ENCODE results near the gene IFI27.

IFI27 gene

DNA sequence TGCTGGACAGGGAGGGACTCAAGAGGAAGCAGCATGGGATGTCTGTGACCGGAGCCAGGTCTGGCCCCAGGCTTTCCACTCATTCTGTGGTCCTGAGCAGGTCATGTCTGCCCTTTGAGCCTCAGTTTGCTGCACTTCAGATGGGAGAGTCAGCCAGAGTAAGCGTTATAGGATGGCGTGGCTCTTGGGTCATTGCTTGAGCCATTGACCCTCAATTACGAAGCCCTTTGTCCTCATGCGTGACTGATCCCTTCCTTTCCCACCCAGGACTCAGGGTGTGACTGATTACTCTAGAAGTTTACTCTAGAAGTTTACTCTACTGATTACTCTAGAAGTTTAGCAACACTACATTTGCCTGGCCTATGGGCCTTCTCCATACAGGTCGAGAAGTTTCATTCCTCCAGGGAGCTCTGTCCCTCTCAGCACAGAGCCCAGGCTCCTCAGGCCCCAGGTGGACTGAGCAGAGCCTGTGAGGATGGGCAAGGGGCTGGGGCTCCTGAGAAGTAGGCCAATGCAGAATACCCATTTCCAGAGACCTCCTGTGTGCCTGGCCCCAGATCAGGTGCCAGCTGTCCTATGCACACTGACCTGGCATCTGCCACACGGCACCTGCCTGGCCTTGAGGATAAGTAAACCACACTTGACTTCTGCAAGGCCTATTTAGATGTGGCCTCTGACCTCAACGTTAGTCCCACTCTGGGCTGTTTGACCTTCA lies 7.6 kb upstream of the IFI27 start:
- DNase-seq (ENCODE audit: low read depth in 1 of 2, low spot score in 1 of 2) = no peak

- no peak for DNase-seq (ENCODE audit: low read depth in 1 of 2, low spot score in 1 of 2)
Measured at GRCh38 chr14:94103554-94104150, 6.9 kb upstream of the IFI27 start.

GRCh38 chr14:94104731-94105130 lies 5.8 kb upstream of the IFI27 start:
- no peak for DNase-seq (ENCODE audit: low read depth in 1 of 2, low spot score in 1 of 2)

- DNase-seq (ENCODE audit: low read depth in 1 of 2, low spot score in 1 of 2) = no peak
Measured at GRCh38 chr14:94109915-94110250, 653 bp upstream of the IFI27 start.

GRCh38 chr14:94111276-94112095 lies 950 bp downstream of the IFI27 start:
- DNase-seq (ENCODE audit: low read depth in 1 of 2, low spot score in 1 of 2) = no peak

DNA sequence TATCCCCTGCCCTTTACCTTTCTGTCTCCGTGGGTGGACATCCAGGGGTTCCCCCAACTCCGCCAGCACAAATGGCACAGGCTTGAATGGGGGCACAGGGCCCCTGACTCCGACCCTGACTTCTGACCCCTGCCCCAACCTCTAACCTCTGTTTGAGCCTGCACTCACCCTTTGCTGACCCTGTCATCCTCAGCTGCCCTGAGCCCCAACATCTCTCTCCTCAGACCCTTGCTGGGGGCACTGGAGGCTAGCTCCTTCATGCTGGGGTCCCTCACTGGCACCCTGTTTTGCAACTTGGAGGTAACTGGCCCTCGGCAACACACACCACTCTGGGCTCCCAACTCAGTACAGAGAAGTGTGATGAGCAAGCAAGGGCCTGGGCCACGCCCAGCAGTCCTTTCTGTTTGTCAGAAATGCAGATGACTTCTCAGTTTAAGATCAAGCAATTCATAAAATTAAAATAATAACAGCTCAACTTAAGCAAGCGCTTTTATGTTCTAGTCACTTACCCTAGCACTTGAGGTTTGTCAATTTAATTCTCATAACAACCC lies 2.1 kb downstream of the IFI27 start:
- no peak for DNase-seq (ENCODE audit: low read depth in 1 of 2, low spot score in 1 of 2)

DNA sequence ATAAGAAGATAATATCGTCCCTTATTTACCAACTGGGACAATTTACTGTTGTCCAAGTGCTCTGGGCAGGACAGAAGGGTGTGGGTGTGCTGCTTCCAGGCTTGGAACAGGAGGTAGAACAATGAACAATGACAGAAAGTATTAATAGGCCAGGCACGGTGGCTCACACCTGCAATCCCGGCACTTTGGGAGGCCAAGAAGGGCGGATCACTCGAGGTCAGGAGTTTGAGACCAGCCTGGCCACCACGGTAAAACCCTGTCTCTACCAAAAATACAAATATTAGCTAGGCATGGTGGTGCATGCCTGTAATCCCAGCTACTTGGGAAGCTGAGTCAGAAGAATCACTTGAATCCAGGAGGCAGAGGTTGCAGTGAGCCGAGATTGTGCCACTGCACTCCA lies 2.5 kb downstream of the IFI27 start:
- no peak for DNase-seq (ENCODE audit: low read depth in 1 of 2, low spot score in 1 of 2)

DNA sequence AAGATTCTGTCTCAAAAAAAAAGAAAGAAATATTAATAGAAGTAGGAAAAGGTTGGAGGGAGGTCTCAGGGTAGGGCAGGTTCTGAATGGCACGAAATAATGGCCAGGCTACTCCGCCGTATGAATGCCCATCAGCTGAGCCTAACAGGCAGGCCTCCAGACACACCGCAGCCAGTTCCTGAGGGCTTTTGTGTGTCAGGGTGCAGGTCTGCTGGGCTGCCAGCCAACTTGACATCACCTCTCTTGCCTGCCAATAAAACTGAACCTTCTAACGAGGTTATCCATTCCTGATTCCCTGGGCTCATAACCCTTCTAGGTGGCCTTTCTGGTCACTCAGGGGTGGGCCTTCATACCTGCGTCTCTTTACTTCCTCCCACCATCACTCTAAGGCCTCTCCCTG lies 3.0 kb downstream of the IFI27 start:
- DNase-seq (ENCODE audit: low read depth in 1 of 2, low spot score in 1 of 2) = no peak

GRCh38 chr14:94113908-94114588 lies 3.5 kb downstream of the IFI27 start:
- no peak for DNase-seq (ENCODE audit: low read depth in 1 of 2, low spot score in 1 of 2)

- DNase-seq (ENCODE audit: low read depth in 1 of 2, low spot score in 1 of 2) = no peak
Measured at GRCh38 chr14:94114589-94115057, 4.1 kb downstream of the IFI27 start.

DNA sequence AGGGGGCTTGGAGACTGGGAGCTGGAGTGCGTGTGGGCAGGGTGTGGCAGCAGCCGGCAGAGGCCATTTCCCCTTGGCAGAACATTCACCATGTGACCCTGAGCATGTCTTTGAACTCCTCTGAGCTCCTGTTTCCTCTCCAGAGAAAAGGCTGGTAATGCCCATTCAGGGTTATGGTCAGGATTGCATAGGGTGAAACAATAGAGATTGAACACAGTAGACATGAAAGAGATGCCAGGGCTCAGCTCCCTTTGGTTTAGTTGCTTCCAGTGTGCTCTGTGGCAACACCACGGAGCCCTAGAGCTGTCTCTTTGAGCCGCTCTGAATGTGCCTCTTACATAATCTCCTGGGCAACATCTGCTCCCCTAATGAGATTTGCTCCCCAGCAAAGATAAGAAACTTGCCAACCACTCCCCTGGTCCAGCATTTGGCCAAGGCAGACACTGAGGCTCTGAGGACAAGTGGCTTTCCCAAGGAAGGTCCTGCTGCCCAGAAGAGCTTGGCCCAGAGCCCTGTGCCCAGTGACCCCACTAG lies 4.6 kb downstream of the IFI27 start:
- no peak for DNase-seq (ENCODE audit: low read depth in 1 of 2, low spot score in 1 of 2)

DNA sequence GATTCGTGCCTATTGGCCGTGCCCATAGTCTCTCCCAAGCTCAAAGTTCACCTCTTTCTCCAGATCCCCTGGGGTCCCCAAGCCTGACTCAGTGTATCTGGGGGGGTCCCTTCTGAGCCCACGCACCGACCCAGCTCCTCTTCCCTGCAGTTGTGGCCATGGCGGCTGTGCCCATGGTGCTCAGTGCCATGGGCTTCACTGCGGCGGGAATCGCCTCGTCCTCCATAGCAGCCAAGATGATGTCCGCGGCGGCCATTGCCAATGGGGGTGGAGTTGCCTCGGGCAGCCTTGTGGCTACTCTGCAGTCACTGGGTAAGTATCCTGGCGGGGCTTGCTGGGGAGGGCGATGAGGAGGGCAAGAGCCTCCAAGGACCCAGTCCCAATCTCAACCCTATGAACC lies 5.1 kb downstream of the IFI27 start:
- DNase-seq (ENCODE audit: low read depth in 1 of 2, low spot score in 1 of 2) = no peak

DNA sequence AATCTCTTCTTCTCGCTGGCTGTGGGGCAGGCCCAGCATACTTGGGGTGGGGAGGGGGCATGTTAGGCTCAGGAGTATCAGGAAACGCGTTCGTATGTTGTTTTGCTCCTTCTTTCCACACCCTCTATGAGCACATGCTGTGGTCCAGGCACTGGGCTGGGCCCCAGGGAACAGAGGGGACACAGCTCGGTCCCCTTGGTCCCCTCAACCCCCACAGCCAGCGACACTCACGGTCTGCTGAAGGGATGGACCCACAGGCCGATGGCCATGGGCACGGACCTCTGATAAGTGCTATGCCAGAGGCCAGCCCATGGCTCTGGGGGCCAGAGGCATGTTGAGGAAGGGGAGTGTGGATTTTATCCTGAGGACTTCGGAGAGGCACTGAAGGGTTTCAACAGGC lies 6.2 kb downstream of the IFI27 start:
- DNase-seq (ENCODE audit: low read depth in 1 of 2, low spot score in 1 of 2) = no peak

DNA sequence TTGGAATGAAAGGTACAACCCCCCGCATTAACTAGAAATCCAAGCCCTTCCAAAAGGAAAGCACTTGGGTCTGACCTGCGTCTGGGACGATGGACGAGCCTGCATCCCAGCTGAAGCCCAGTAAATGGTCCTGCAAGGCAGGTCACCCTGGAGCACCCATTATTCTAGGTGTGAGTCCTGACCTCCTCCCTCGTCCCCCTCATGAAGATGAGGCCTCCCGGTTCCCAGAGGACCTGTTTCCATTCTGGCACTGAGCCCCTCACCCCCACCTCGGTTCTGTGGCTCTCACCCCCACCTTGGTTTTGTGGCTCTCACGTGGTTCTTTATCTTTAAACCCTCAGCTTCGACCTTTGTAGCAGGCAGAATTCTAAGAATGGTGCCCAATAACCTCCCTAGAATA lies 7.3 kb downstream of the IFI27 start:
- no peak for DNase-seq (ENCODE audit: low read depth in 1 of 2, low spot score in 1 of 2)

- DNase-seq (ENCODE audit: low read depth in 1 of 2, low spot score in 1 of 2) = no peak
Measured at GRCh38 chr14:94119071-94119470, 8.5 kb downstream of the IFI27 start.

GRCh38 chr14:94120667-94121340 lies 10.3 kb downstream of the IFI27 start:
- no peak for DNase-seq (ENCODE audit: low read depth in 1 of 2, low spot score in 1 of 2)

DNA sequence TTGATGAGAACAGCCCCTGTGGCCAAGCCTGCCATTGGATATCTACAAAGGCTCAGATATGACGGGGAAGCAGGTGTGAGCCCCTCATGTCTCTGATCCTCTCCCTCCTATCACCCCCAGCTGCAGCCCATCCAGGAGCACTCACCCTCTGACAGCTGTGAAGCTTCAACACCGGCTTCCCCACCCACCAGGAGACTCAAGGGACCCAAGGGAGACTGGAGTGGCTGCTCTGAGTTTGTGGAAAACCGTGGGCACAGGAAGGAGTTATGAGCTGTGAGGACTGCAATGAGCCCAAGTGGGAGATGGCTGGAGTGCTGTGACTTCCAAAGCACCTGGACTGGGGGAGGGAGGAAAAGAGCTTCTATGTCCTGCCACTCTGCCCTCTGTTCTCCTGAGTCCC lies 10.9 kb downstream of the IFI27 start:
- no peak for DNase-seq (ENCODE audit: low read depth in 1 of 2, low spot score in 1 of 2)

DNA sequence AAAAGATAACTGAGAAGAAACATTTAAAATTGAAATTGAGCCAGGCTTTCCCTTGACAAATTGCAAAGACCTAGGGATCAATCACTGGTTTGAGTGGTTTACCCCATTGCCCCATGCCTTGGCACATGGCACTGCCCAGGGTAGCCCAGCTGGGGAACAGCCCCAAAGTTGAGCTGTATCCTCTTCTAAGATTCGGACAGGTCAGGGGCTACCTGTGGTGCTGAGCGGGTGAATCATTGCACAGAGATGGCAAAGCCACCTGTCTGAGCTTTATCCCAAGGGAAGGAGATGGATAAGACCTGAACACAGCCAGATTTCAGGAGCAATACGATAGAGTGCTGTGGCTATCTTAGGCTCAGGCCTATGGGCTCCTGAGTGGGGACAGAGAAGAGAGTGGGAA lies 11.9 kb downstream of the IFI27 start:
- DNase-seq (ENCODE audit: low read depth in 1 of 2, low spot score in 1 of 2) = no peak

- no peak for DNase-seq (ENCODE audit: low read depth in 1 of 2, low spot score in 1 of 2)
Measured at GRCh38 chr14:94123296-94123695, 12.8 kb downstream of the IFI27 start.

DNA sequence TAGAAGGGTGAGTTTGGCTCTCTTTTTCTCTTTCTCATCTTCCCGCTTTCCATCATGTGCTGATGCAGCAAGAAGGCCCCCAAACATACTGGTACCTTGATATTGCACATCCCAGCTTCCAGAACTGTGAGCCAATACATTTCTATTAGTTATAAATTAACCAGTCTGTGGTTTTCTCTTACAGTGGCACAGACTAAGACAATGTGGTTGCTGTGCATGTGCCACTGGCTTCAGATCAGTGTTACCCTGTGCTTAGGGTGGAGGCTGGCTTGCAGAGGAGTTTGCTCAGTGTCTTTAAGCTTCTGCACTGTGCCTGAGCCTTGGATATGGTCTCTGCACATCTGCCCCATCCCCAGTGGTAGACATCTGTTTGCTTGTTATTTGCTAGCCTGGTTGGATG lies 13.3 kb downstream of the IFI27 start:
- no peak for DNase-seq (ENCODE audit: low read depth in 1 of 2, low spot score in 1 of 2)

Measured in stimulated activated CD4-positive, alpha-beta T cell treated with anti-CD3 and anti-CD28 coated beads, Interleukin-15, amount 100 ng/mL, for 1 hour (primary cell).